Stimulated activated CD4-positive, alpha-beta T cell treated with anti-CD3 and anti-CD28 coated beads, TNF-alpha, amount 100 ng/mL, for 4 hours (primary cell): ENCODE data around the gene KRTAP10-6.
"Not testable (repeated sequence)": the region's sequence is repeated elsewhere in the genome, so short reads cannot be mapped to it uniquely, and the experiment has no call there.

Experiments used
- DNase-seq, 3 experiments: peaks; one replicate each; pipeline ENCODE4 v3.0.0-alpha.2; 2020; ENCODE audit warnings: low read depth in 3 of 3

KRTAP10-6 gene

GRCh38 chr21:44578371-44579055 lies 13.8 kb downstream of the KRTAP10-6 start:
- DNase-seq, result no peak

- DNase-seq, result no peak
Measured at GRCh38 chr21:44576025-44576420, 16.3 kb downstream of the KRTAP10-6 start.

- DNase-seq, result no peak
Measured at GRCh38 chr21:44575307-44576024, 16.8 kb downstream of the KRTAP10-6 start.

GRCh38 chr21:44574457-44575306 lies 17.6 kb downstream of the KRTAP10-6 start:
- DNase-seq, result no peak

- DNase-seq, result not testable (repeated sequence)
Measured at GRCh38 chr21:44573630-44574456, 18.5 kb downstream of the KRTAP10-6 start, which contains the start of gene KRTAP10-4. Gene KRTAP10-4, plus strand, starts transcription at chr21:44573729. Its CDS starts 30 bp downstream, at chr21:44573759.

- DNase-seq, result no peak
Measured at GRCh38 chr21:44572959-44573583, 19.2 kb downstream of the KRTAP10-6 start.

- no peak for DNase-seq
Measured at GRCh38 chr21:44571844-44572782, 20.2 kb downstream of the KRTAP10-6 start.

- DNase-seq, result no peak
Measured at GRCh38 chr21:44571296-44571695, 21.0 kb downstream of the KRTAP10-6 start.

- DNase-seq, result no peak
Measured at GRCh38 chr21:44569861-44570517, 22.3 kb downstream of the KRTAP10-6 start.

GRCh38 chr21:44568667-44569556 lies 23.4 kb downstream of the KRTAP10-6 start:
- no peak for DNase-seq

- no peak for DNase-seq
Measured at GRCh38 chr21:44568261-44568660, 24.0 kb downstream of the KRTAP10-6 start.

- DNase-seq, result no peak
Measured at GRCh38 chr21:44567481-44568171, 24.7 kb downstream of the KRTAP10-6 start.

GRCh38 chr21:44566403-44566802 lies 25.9 kb downstream of the KRTAP10-6 start:
- no peak for DNase-seq

- no peak for DNase-seq
Measured at GRCh38 chr21:44564886-44565598, 27.3 kb downstream of the KRTAP10-6 start.

- DNase-seq, result no peak
Measured at GRCh38 chr21:44564099-44564498, 28.2 kb downstream of the KRTAP10-6 start.

GRCh38 chr21:44558695-44559094 lies 33.6 kb downstream of the KRTAP10-6 start, which contains the start of gene KRTAP10-3:
Gene KRTAP10-3, minus strand, starts transcription at chr21:44558795. Its CDS starts 80 bp downstream, at chr21:44558715.
- no peak for DNase-seq

- not testable (repeated sequence) for DNase-seq
Measured at GRCh38 chr21:44558329-44558675, 34.0 kb downstream of the KRTAP10-6 start.
